Measurements from ENCODE around the gene TMEM132C.

Gene TMEM132C

GRCh38 chr12:128415036-128415560 lies 148.1 kb downstream of the TMEM132C start:
- DNase-seq (ENCODE audit: low spot score) (no peak), FAIRE-seq (no peak)

- DNase-seq (ENCODE audit: low spot score) (no peak), FAIRE-seq (no peak)
Measured at GRCh38 chr12:128418944-128419343, 152.0 kb downstream of the TMEM132C start.

GRCh38 chr12:128420163-128420562 lies 153.2 kb downstream of the TMEM132C start:
- DNase-seq (ENCODE audit: low spot score) (no peak), FAIRE-seq (no peak)

- FAIRE-seq (no peak), DNase-seq (ENCODE audit: low spot score) (no peak)
Measured at GRCh38 chr12:128421375-128421774, 154.4 kb downstream of the TMEM132C start.

GRCh38 chr12:128423205-128423604 lies 156.2 kb downstream of the TMEM132C start:
- FAIRE-seq (no peak), DNase-seq (ENCODE audit: low spot score) (no peak)

- DNase-seq (ENCODE audit: low spot score) (no peak), FAIRE-seq (no peak)
Measured at GRCh38 chr12:128424931-128425431, 158.0 kb downstream of the TMEM132C start.

- FAIRE-seq (no peak), DNase-seq (ENCODE audit: low spot score) (no peak)
Measured at GRCh38 chr12:128425666-128426331, 158.8 kb downstream of the TMEM132C start.

- DNase-seq (ENCODE audit: low spot score) (no peak), FAIRE-seq (no peak)
Measured at GRCh38 chr12:128426511-128426910, 159.5 kb downstream of the TMEM132C start.

GRCh38 chr12:128439796-128440195 lies 172.8 kb downstream of the TMEM132C start:
- DNase-seq (ENCODE audit: low spot score): no peak
- FAIRE-seq: no peak

GRCh38 chr12:128442096-128442495 lies 175.1 kb downstream of the TMEM132C start:
- DNase-seq (ENCODE audit: low spot score) (no peak), FAIRE-seq (no peak)

- FAIRE-seq (no peak), DNase-seq (ENCODE audit: low spot score) (no peak)
Measured at GRCh38 chr12:128444598-128444997, 177.6 kb downstream of the TMEM132C start.

GRCh38 chr12:128445415-128446127 lies 178.6 kb downstream of the TMEM132C start:
- DNase-seq (ENCODE audit: low spot score) (no peak), FAIRE-seq (no peak)

GRCh38 chr12:128449146-128449894 lies 182.3 kb downstream of the TMEM132C start:
- DNase-seq (ENCODE audit: low spot score) (no peak), FAIRE-seq (no peak)

- DNase-seq (ENCODE audit: low spot score): no peak
- FAIRE-seq: no peak
Measured at GRCh38 chr12:128450810-128451209, 183.8 kb downstream of the TMEM132C start.

GRCh38 chr12:128455851-128456250 lies 188.9 kb downstream of the TMEM132C start:
- DNase-seq (ENCODE audit: low spot score) (no peak), FAIRE-seq (no peak)

GRCh38 chr12:128456922-128457321 lies 190.0 kb downstream of the TMEM132C start:
- DNase-seq (ENCODE audit: low spot score): no peak
- FAIRE-seq: no peak

GRCh38 chr12:128458301-128458974 lies 191.5 kb downstream of the TMEM132C start:
- DNase-seq (ENCODE audit: low spot score) (no peak), FAIRE-seq (no peak)

- FAIRE-seq (no peak), DNase-seq (ENCODE audit: low spot score) (no peak)
Measured at GRCh38 chr12:128459067-128459466, 192.1 kb downstream of the TMEM132C start.

- FAIRE-seq: no peak
- no peak for DNase-seq (ENCODE audit: low spot score)
Measured at GRCh38 chr12:128463881-128464280, 196.9 kb downstream of the TMEM132C start.

- FAIRE-seq (no peak), DNase-seq (ENCODE audit: low spot score) (no peak)
Measured at GRCh38 chr12:128467882-128468281, 200.9 kb downstream of the TMEM132C start.

GRCh38 chr12:128468926-128469325 lies 202.0 kb downstream of the TMEM132C start:
- DNase-seq (ENCODE audit: low spot score) (no peak), FAIRE-seq (no peak)

Measured in RCC 7860 (cell line).